ENCODE data around the gene ANKDD1B. TPM values are rescaled to one million over a fixed set of nuclear protein-coding genes. Genes with fewer than 3 reads are reported as not detected.

ANKDD1B gene
- total RNA-seq, 1 experiment from 2014 or later = not detected

- DNase-seq (ENCODE audit: low read depth) = no peak
Observed at GRCh38 chr5:75659791-75660450, 48.7 kb downstream of the ANKDD1B start.

GRCh38 chr5:75660678-75661465 lies 49.6 kb downstream of the ANKDD1B start:
- DNase-seq (ENCODE audit: low read depth) = no peak

GRCh38 chr5:75662061-75662460 lies 50.8 kb downstream of the ANKDD1B start:
- DNase-seq (ENCODE audit: low read depth) = no peak

GRCh38 chr5:75663579-75664284 lies 52.5 kb downstream of the ANKDD1B start:
- no peak for DNase-seq (ENCODE audit: low read depth)

GRCh38 chr5:75664979-75665378 lies 53.7 kb downstream of the ANKDD1B start:
- no peak for DNase-seq (ENCODE audit: low read depth)

- DNase-seq (ENCODE audit: low read depth) = no peak
Observed at GRCh38 chr5:75666801-75667200, 55.5 kb downstream of the ANKDD1B start.

GRCh38 chr5:75667586-75667985 lies 56.3 kb downstream of the ANKDD1B start:
- DNase-seq (ENCODE audit: low read depth) = no peak

- no peak for DNase-seq (ENCODE audit: low read depth)
Observed at GRCh38 chr5:75668445-75668844, 57.2 kb downstream of the ANKDD1B start.

GRCh38 chr5:75668977-75669689 lies 57.9 kb downstream of the ANKDD1B start:
- peak; percentile 64 for DNase-seq (ENCODE audit: low read depth)

GRCh38 chr5:75670577-75670976 lies 59.3 kb downstream of the ANKDD1B start:
- no peak for DNase-seq (ENCODE audit: low read depth)

- DNase-seq (ENCODE audit: low read depth) = no peak
Observed at GRCh38 chr5:75671506-75671905, 60.3 kb downstream of the ANKDD1B start.

- no peak for DNase-seq (ENCODE audit: low read depth)
Observed at GRCh38 chr5:75672616-75673015, 61.4 kb downstream of the ANKDD1B start.

- DNase-seq (ENCODE audit: low read depth) = no peak
Observed at GRCh38 chr5:75675783-75676182, 64.5 kb downstream of the ANKDD1B start.

GRCh38 chr5:75677607-75678006 lies 66.4 kb downstream of the ANKDD1B start:
- no peak for DNase-seq (ENCODE audit: low read depth)

GRCh38 chr5:75678155-75678554 lies 66.9 kb downstream of the ANKDD1B start:
- no peak for DNase-seq (ENCODE audit: low read depth)

GRCh38 chr5:75681125-75681830 lies 70.0 kb downstream of the ANKDD1B start:
- peak; percentile 32 for DNase-seq (ENCODE audit: low read depth)

- DNase-seq (ENCODE audit: low read depth) = no peak
Observed at GRCh38 chr5:75685141-75685540, 73.9 kb downstream of the ANKDD1B start.

- no peak for DNase-seq (ENCODE audit: low read depth)
Observed at GRCh38 chr5:75686480-75686879, 75.2 kb downstream of the ANKDD1B start.

GRCh38 chr5:75690669-75691068 lies 79.4 kb downstream of the ANKDD1B start:
- no peak for DNase-seq (ENCODE audit: low read depth)

- no peak for DNase-seq (ENCODE audit: low read depth)
Observed at GRCh38 chr5:75694781-75695180, 83.5 kb downstream of the ANKDD1B start.

Measured in HT1080 (cell line).